ENCODE data around the gene IFNL4.

GRCh38 chr19:39297931-39298634, 49.4 kb upstream of the IFNL4 start:
- TF ChIP-seq, protein P1, sequence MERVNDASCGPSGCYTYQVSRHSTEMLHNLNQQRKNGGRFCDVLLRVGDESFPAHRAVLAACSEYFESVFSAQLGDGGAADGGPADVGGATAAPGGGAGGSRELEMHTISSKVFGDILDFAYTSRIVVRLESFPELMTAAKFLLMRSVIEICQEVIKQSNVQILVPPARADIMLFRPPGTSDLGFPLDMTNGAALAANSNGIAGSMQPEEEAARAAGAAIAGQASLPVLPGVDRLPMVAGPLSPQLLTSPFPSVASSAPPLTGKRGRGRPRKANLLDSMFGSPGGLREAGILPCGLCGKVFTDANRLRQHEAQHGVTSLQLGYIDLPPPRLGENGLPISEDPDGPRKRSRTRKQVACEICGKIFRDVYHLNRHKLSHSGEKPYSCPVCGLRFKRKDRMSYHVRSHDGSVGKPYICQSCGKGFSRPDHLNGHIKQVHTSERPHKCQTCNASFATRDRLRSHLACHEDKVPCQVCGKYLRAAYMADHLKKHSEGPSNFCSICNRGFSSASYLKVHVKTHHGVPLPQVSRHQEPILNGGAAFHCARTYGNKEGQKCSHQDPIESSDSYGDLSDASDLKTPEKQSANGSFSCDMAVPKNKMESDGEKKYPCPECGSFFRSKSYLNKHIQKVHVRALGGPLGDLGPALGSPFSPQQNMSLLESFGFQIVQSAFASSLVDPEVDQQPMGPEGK (CRISPR knock-in tag; IDR thresholded peaks at IDR 0.05; ENCODE audit: borderline replicate concordance) = no peak
- TF ChIP-seq, protein P2, sequence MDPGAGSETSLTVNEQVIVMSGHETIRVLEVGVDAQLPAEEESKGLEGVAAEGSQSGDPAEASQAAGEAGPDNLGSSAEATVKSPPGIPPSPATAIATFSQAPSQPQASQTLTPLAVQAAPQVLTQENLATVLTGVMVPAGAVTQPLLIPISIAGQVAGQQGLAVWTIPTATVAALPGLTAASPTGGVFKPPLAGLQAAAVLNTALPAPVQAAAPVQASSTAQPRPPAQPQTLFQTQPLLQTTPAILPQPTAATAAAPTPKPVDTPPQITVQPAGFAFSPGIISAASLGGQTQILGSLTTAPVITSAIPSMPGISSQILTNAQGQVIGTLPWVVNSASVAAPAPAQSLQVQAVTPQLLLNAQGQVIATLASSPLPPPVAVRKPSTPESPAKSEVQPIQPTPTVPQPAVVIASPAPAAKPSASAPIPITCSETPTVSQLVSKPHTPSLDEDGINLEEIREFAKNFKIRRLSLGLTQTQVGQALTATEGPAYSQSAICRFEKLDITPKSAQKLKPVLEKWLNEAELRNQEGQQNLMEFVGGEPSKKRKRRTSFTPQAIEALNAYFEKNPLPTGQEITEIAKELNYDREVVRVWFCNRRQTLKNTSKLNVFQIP (CRISPR knock-in tag; IDR thresholded peaks at IDR 0.05; ENCODE audit: borderline replicate concordance, low read depth) = no peak
- TF ChIP-seq TOX (CRISPR knock-in tag; IDR thresholded peaks at IDR 0.05; ENCODE audit: borderline replicate concordance) (no peak), ZFP30 (CRISPR knock-in tag; IDR thresholded peaks at IDR 0.05) (no peak), OSR1 (CRISPR knock-in tag; IDR thresholded peaks at IDR 0.05) (no peak), RARB (CRISPR knock-in tag; IDR thresholded peaks at IDR 0.05) (no peak), GLIS3 (CRISPR knock-in tag; IDR thresholded peaks at IDR 0.05) (no peak)
